ENCODE data around the gene SFRP2.

Gene SFRP2

DNA sequence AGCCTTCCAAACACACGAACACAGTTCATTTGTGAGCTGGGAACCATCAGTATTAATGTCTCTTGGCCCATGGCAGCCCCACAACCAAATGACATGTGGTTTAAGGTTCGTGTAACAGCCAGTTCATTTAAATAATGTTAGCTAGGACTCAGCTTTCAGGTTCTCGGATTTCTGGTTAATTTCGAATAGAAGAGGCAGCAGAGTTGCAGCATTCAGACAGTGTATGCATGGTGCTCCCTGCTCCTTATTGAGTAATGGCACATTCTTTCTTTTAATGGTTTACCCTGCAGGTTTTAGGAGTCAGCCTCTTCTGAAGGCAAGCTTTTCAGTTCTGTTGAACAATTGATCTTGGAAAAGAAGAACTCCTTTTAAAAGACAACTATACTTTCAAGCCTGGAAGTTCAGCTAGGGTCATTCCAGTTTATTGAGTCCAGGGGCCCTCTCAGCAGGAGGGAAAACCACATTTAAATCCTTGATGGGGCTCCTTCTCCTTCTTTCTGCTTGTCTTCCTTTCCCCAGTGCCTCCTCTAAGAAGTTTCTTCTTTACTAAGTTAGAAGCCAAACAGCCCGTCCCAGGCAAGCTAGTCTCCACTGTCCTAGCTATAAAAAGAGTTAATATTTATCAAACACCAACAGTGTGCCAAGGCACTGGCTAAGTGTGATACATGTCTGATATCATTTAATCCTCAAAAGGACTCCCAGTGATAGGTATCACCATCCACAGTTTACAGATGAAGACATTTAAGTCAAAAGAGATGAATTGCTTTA lies 24.1 kb downstream of the SFRP2 start:
- no peak for DNase-seq

DNA sequence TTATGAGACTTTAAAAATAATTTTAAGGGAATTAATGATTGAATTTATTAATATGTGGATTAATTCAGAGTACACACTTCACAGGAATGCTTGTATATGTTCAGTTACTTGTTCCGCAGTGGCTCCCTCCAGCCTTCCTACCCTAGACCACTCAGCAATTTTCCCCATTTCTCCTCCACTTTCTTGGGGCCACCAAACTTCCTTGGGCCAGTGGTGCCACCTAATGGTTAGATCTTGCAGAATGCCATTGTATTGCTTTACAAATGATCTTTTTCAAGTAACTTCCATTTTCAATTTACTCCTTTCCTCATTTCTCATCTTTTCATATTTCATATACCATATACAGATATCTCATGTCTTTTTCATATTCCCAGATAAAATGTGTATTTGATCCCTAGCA lies 25.5 kb downstream of the SFRP2 start:
- DNase-seq = no peak

DNA sequence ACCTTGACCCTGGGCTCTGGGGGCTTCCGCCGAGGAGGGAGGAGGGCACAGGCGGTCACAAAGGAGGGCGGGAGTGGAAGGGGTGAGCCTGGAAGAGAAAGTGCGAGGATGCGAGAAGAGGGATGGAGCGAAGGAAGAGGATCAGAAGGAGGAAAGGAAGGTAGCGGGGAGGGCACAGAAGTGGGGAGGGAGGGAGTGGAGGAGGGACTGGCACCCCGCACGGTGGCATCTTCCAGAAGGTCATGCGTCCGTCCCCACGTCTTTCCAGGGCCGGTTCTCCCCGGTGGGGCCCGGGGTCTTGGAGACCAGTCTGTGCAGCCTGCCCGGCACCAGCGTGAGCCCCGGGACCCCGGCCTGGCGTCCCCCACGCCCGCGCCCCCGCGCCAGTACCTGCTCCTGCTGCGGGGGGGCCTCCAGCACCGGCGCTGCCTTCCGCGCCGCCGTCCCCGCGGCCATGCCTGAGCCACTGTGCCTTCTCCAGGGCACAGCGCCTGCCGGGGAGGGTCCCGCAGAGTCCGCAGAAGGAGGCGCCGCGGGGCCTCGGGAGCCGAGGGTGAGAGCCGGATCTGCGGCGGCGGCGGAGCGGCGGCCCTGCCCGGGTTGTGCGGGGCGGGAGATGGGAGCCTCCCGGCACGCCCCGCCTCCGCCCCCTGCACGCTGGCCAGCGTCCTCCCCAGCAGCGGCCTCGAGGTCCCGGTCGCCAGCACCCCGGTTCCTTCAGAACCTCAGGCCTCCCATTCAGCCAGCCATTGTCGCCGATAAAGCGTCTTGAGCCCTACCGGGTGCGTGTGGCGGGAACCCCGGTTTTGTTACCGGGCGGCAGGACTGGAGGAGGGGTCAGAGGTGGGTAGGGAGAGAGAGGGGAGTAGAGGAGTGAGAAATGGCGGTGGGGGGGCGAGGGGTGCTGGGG lies 29.2 kb downstream of the SFRP2 start, which contains the start of gene RNF175:
RNF175 (minus strand) TSS at position 618 of the 910 bp plus-strand sequence; CDS start at position 456, 162 bp downstream.
- peak in 1 of 2 experiments; percentile 29 for DNase-seq

DNA sequence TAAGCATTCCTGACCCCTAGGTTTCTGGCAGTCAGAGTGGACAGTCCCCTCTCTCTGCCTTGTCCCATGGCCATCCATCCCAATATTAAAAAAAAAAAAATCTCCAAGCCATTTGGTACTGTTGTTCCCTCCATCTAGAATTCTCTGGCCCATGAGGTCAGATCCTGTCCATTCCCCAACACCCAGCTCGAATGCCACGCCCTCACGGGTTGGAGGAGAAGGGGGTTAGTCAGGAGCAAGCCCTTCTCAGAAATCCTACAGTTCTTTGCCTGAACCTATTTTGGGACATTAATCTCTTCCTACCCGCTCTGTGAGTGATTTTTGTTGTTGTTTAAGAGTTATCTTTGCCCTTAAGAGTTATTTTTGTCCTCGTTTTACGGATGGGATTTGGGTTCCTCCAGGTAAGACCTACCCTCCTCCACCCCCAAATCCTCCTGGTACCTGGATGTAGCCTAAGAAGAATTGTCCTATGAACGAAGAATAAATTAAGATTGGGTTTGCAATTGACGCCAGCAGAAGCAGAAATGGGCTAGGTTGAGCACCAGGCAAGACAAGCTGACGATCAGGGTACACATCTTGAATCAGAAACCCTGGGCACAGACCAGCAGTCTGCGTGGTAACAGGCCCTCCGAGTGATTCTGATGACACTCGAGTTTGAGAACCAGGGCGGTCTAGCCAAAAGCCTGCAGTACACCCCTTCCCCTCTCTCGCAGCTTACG lies 30.0 kb downstream of the SFRP2 start:
- no peak for DNase-seq

DNA sequence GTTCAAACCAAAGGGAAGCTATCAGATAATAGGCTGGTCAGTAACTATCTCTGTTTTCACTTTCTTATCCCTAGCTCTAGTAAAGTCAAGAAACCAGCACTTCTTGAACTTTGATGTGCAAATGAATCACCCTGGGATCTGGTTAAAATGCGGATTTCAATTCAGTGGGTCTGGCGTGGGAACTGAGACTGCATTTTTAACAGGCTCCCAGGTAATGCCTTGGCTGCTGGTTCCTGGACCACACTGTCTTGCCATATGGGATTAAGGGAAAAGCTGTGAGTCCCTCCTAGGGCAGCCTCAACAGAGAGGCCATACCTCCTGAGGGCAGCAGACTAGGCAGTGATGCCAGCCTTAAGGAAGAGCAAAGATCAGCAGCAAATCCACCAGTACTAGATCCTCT lies 30.7 kb downstream of the SFRP2 start:
- DNase-seq = no peak

DNA sequence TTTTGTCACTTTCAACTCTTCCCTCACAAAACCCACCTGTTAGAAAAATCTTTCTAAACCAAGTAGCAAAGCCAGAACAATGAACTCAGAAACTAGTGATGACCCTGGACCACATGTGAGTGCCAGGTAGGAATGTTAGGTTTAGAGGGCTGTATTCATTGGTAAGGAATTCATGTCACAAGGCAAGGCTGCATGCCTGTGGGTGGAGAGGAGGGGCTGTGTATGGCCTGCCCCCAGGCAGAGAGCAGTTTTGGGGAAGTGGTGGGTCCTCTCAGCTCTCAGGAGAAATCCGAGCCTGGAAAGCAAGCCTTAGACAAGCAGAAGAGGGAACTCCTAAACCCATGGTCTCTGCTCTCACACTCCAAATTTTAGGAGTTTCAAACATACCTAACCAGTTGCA lies 31.5 kb downstream of the SFRP2 start:
- no peak for DNase-seq

DNA sequence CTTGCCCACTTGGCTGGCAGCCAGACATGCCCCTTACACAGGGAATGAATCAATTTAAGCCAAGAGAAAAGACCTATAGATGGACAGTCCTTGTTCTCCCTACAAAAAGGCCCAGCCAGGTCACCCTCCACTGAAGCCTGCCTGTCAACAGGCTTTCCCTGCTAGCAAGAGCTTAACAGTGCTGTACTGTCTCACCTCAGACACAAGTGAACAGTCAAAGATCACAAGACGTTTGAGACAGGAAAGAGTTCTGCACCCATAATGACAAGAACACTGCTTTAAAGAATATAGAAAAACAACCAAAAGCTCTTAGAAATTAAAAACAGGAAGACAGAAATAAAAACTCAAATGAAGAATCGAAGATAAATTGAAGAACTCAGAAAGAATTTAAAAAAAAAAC lies 33.7 kb downstream of the SFRP2 start:
- no peak for DNase-seq

DNA sequence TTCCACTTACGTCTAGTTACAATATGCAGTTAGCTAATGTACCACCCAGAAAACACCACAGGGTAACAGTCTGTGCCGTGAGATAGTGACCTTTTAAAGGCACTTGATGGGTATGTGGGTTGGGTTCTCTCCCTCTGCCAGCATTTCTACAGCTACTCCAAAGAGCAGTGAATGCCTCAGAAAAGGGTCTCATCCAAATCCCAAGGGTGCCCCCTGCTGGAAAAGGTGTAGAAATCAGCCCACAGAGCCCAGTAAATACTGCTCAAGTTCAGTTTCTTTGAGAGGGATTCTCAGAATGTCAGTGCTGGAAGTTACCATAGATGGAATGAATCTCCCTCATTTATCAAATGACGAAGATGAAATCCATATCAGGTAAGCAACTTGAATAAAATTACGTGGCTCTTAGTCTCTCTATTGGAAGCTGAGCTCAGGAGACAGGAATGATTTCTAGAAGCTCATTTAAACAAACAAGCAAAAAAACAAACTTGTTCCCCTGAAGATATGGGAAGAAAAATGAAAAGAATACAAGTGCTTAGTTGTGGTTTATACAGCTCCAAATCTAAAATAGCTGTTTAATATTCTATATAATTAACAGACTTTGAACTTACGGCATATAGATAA lies 38.6 kb downstream of the SFRP2 start:
- DNase-seq = peak; percentile 39 to 51

DNA sequence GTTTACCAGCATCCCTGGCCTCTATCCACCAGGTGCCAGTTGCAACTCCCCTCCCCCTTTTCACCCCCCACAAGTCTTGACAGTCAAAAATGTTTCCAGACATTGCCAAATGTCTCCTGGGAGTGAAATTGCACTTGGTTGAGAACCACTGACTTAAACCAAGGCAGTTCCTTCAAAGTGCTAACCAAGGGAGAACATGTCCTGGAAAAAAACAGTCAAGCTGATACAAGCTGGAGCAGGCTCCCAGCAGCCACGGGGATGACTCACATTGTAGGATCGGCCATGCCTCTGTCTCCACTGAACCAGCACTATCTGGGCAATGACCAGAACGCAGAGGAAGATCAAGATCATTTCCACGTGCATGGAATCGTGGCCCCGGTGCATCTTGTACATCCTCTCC lies 40.5 kb downstream of the SFRP2 start:
- DNase-seq = no peak

DNA sequence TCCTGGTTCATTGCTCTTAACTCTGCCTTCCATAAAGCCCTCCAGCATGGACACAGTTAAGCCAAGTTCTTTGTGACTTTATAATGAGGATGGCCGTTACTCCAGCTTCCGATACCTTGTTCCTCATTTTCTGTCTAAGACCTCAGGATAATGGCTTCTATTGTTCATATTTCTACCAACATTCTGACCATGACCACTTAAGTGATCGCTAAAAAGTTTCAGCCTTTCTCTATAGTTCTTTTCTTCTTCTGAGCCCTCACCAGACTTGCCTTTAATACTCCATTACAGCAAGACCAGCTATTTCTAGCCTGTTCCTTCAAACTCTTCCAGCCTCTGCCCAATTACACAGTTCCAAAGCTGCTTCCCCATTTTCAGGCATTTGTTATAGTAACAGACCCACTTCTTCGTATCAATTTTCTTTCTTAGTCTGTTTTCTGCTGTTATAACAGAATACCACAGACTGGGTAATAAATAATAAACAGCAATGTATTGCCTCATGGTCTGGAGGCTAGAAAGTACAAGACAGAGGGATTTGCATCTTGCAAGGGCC lies 41.4 kb downstream of the SFRP2 start:
- no peak for DNase-seq

DNA sequence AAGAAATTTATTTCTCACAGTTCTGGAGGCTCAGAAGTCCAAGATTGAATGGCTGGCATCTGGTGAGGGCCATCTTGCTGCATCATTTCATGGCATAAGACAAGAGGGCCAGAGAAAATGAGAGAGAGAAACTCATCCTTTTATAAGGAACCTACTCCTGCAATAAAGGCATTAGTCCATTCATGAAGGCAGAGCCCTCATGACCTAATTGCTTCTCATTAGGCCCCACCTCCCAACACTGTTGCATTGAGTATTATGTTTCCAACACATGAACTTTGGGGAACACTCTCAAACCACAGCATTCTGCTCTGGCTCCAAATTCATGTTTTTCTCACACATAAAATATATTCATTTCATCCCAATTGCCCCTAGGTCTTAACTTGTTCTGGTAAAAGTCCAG lies 43.2 kb downstream of the SFRP2 start:
- no peak for DNase-seq

DNA sequence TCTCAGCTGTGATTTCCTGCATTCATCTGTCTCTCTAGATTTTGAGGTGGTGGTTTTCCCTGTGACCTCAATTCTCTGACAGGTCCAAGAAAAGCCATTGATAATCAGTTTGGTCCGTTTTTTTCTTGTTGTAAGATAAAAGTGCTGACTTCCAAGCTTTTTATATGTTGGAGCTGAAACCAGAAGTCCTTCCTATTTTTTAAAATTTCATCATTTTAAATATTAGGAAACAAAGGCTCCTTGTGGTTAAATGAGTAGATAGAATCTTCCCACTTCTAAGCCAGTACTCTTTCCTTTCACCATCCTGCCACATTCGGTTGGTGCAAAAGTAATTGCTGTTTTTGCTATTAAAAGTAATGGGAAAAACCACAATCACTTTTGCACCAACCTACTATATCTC lies 47.3 kb downstream of the SFRP2 start:
- no peak for DNase-seq

DNA sequence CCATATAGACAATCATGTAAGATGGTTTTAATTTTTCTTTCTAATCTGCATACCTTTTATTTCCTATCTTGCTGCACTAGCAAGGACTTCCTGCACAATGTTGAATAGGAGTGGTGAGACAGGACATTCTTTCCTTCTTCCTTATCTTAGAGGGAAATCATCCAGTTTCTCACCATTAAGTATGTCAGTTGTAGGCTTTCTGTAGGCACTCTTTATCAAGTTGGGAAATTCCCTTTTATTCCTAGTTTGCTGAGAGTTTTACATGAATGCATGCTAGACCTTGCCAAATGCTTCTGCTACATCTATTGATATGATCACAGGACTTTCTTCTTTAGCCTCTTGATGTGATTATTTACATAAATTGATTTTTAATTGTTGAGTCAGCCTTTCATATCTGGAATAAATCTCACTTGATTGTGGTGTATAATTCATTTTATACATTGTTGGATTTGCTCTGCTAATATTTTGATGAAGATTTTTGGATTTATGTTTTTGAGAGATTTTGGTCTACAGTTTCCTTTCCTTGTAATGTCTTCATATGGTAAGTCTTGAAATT lies 52.9 kb downstream of the SFRP2 start:
- no peak for DNase-seq

DNA sequence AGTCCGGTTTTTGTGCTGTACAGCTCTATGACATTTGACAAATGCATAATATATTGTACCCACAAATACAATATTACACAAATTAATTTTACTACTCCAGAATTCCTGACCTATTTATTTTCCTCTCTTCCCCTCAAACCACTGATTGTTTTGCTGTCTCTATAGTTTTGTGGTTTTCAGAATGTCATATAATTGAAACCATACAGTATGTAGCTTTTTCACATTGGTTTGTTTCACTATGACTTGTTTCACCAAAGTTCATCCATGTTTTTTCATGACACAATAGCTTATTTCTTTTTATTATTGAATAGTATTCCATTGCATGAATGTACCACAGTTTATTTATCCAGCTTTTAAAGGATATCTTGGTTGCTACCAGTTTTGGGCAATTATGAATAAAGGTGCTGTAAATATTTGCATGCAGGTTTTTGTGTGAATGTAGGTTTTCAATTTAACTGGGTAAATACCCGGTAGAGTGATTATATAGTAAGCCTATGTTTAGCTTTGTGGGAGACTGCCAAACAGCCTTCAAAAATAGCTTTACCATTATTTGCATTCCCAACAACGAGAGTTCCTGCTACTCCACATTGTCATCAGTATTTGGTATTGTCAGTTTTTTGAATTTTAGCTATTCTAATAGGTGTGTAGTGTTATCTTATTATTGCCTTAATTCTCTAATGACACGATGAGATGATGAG lies 55.0 kb downstream of the SFRP2 start:
- no peak for DNase-seq

DNA sequence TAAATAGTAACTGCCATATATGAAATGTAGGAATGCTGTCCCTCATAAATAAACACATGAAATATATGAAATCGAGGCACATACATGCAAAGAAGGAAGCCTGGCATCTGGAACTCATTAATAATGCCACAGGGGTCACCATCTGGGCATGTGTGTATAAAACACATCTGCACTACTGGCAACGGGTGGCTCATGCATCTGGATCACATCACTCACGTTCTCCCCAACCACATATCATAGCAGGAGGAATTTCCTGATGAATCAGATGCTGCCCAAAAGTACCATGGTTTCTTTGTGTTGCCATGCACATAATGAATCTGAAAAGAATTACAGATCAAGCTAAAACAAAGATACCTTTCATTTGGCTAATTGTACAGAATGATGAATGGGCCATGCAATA lies 57.6 kb downstream of the SFRP2 start:
- no peak for DNase-seq

Data from stimulated activated CD4-positive, alpha-beta T cell treated with anti-CD3 and anti-CD28 coated beads, Interleukin-4, amount 100 ng/mL, for 4 hours (primary cell).